Measurements from ENCODE around the gene PTPRM.

DNA sequence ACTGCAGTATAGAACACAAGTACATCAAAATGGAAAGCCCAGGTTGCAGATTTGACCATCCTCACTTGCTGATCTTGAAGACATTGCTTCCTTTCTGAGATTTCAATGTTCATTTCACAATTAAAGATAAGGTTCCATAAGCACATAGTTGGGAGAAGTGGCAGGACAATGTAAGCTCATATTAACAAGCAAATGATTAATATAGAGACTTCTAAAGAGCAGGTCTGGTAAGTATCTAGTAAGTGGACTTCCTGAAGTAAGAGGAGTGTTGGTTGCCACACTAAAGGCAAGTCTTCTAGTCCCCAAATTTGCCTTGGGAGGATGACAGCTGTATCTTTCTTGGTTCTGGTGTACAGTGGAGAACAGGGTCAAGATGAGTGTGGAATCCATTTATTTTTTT, 1.4 kb upstream of the PTPRM start:
- TF ChIP-seq POLR2AphosphoS5 (IDR thresholded peaks at IDR 0.05) = no peak
- TF ChIP-seq, protein P1, sequence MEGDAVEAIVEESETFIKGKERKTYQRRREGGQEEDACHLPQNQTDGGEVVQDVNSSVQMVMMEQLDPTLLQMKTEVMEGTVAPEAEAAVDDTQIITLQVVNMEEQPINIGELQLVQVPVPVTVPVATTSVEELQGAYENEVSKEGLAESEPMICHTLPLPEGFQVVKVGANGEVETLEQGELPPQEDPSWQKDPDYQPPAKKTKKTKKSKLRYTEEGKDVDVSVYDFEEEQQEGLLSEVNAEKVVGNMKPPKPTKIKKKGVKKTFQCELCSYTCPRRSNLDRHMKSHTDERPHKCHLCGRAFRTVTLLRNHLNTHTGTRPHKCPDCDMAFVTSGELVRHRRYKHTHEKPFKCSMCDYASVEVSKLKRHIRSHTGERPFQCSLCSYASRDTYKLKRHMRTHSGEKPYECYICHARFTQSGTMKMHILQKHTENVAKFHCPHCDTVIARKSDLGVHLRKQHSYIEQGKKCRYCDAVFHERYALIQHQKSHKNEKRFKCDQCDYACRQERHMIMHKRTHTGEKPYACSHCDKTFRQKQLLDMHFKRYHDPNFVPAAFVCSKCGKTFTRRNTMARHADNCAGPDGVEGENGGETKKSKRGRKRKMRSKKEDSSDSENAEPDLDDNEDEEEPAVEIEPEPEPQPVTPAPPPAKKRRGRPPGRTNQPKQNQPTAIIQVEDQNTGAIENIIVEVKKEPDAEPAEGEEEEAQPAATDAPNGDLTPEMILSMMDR (IDR thresholded peaks at IDR 0.05) = no peak
- TF ChIP-seq POLR2A (IDR thresholded peaks at IDR 0.05) = no peak
- no peak for TF ChIP-seq EP300 (IDR thresholded peaks at IDR 0.05; ENCODE audit: low read depth)
